Tibial nerve (tissue), 4 donors: Measurements from ENCODE around the gene RPL28. TPM values are rescaled to one million over a fixed set of nuclear protein-coding genes. Genes with fewer than 3 reads are reported as not detected.
"Not testable (repeated sequence)": the region's sequence is repeated elsewhere in the genome, so short reads cannot be mapped to it uniquely, and the experiment has no call there.

ENCODE experiments used
- DNase-seq, 2 donors: peaks; one replicate each; pipeline ENCODE4 v3.0.0-alpha.2; 2019; ENCODE audit warnings: low spot score in 2 of 2
- H3K27ac ChIP-seq, 4 donors: fragments of 200-600 bp; sonication (generic) in 3 of 4; one replicate each; pipeline ENCODE4 v1.5.1; 2017 to 2019; ENCODE audit warnings: mild to moderate bottlenecking in 1 of 4
- H3K27me3 ChIP-seq, 2 donors: fragments of 200-600 bp; sonication (generic) in 1 of 2; one replicate each; pipeline versions ENCODE4 v1.5.1 to v1.6.0; 2017 to 2019
- H3K36me3 ChIP-seq, 3 donors: fragments of 200-600 bp; sonication (generic); one replicate each; pipeline ENCODE4 v1.5.1; 2018 to 2019
- H3K4me1 ChIP-seq, 4 donors: fragments of 200-600 bp; sonication (generic) in 3 of 4; one replicate each; pipeline ENCODE4 v1.5.1; 2017 to 2019
- H3K4me3 ChIP-seq, 4 donors: fragments of 200-600 bp; sonication (generic) in 3 of 4; one replicate each; pipeline ENCODE4 v1.5.1; 2017 to 2019; ENCODE audit warnings: mild to moderate bottlenecking in 1 of 4, moderate library complexity in 1 of 4
- H3K9me3 ChIP-seq, 4 donors: fragments of 200-600 bp; sonication (generic) in 3 of 4; one replicate each; pipeline ENCODE4 v1.5.1; 2017 to 2019
- EP300 ChIP-seq, 2 donors: sonication (generic); formaldehyde crosslinking; IDR thresholded peaks; one replicate each; pipeline ENCODE4 v1.6.1; 2017; ENCODE audit warnings: antibody characterized with exemption in 2 of 2, mild to moderate bottlenecking in 1 of 2
- POLR2A ChIP-seq, 2 donors: fragments of 450-650 bp; IDR thresholded peaks; one replicate each; pipeline ENCODE4 v1.6.1; 2017; ENCODE audit warnings: antibody characterized with exemption in 2 of 2, mild to moderate bottlenecking in 2 of 2, moderate library complexity in 2 of 2
- WGBS, 2 donors: methylation state at CpG; one replicate each; pipeline ENCODE4 v1.1.5; 2018; 5-methylcytosine and 5-hydroxymethylcytosine counted together
- total RNA-seq, 4 donors: library from RNA; depleted of rRNA; stranded (reverse); fragments of >200 nt; gene quantifications; one replicate each; pipeline ENCODE4 v1.1.0, GENCODE V29; 2016
- TF ChIP-seq, protein P1 (sequence below), 5 experiments: fragments of 200-600 bp in 3 of 5; fragments of 450-650 bp in 2 of 5; sonication (generic) in 3 of 5; IDR thresholded peaks; one replicate each; pipeline ENCODE4 v1.5.1; 2016 to 2019; ENCODE audit warnings: antibody characterized with exemption in 5 of 5, mild to moderate bottlenecking in 3 of 5, moderate library complexity in 2 of 5

RPL28 gene
- total RNA-seq, 4 donors from 2014 or later: 266 to 574 (median 354) TPM

GRCh38 chr19:55400281-55401087 lies 14.8 kb downstream of the RPL28 start:
- Histone ChIP-seq H3K4me3 (no peak overlapping the region), H3K36me3 (peaks cover 0 to 50% (median 7%) of the 10 kb centered on the region in 3 donors), H3K27me3 (no peaks in the 10 kb centered on the region), H3K27ac (no peak overlapping the region), H3K9me3 (no peaks in the 10 kb centered on the region), H3K4me1 (peaks cover 0 to 13% (median 4%) of the 10 kb centered on the region in 4 donors)
- no peak for DNase-seq
- 79 to 81% methylated on average over 14 of the region's 14 CpGs for WGBS, 2 donors
- TF ChIP-seq EP300 (IDR thresholded peaks at IDR 0.05): no peak
- TF ChIP-seq, protein P1, sequence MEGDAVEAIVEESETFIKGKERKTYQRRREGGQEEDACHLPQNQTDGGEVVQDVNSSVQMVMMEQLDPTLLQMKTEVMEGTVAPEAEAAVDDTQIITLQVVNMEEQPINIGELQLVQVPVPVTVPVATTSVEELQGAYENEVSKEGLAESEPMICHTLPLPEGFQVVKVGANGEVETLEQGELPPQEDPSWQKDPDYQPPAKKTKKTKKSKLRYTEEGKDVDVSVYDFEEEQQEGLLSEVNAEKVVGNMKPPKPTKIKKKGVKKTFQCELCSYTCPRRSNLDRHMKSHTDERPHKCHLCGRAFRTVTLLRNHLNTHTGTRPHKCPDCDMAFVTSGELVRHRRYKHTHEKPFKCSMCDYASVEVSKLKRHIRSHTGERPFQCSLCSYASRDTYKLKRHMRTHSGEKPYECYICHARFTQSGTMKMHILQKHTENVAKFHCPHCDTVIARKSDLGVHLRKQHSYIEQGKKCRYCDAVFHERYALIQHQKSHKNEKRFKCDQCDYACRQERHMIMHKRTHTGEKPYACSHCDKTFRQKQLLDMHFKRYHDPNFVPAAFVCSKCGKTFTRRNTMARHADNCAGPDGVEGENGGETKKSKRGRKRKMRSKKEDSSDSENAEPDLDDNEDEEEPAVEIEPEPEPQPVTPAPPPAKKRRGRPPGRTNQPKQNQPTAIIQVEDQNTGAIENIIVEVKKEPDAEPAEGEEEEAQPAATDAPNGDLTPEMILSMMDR (IDR thresholded peaks at IDR 0.05): no peak
- no peak for TF ChIP-seq POLR2A (IDR thresholded peaks at IDR 0.05)

DNA sequence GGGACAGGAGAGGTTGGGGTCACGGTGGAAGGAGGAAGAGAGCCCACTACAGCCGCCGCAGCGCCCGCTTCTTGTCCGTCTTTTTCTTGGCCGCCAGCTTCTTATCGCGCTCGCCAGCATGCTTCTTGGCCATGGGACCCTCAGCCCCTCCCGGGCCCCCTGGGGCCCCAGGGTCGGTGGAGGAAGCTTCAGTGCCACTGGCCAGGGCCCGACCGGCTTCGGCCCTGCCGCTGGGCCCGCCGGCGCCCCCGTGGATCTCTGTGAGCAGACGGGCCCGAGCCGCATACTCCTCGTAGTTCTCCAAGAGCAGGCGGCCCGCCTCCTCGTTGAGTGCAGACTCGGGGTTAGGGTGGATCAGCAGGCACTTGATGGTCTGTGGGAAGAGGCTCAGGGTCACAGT lies 15.7 kb downstream of the RPL28 start:
- H3K9me3 ChIP-seq, DNase-seq, H3K27ac ChIP-seq, H3K4me3 ChIP-seq, H3K27me3 ChIP-seq: not testable (repeated sequence)
- Histone ChIP-seq H3K36me3 (peaks cover 0 to 54% (median 7%) of the 10 kb centered on the region in 3 donors), H3K4me1 (peaks cover 0 to 22% (median 10%) of the 10 kb centered on the region in 4 donors)
- WGBS, 2 donors: 79 to 100% methylated on average over 1 to 27 of the region's 28 CpGs

DNA sequence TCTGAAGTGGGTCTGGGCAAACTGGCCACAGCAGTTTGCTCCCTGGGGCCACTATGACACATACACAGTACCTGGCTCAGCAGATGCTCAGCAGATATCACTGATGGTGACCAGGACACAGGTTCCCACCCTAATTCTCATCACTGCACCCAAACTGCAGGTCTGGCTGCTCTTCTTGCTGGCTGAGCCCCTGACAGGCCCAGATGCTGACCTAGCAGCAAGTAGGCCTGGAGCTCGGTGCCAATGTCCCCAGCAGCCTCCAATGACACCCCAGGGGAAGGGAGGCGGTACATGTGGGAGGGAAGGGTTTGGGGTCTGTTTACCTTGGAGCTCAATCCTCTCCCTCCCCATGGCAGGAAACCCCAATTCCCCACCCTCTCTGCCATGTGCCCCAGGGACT lies 16.8 kb downstream of the RPL28 start:
- Histone ChIP-seq H3K36me3 (peaks cover 0 to 54% (median 7%) of the 10 kb centered on the region in 3 donors), H3K4me3 (no peak overlapping the region), H3K9me3 (no peaks in the 10 kb centered on the region), H3K27me3 (no peaks in the 10 kb centered on the region), H3K27ac (no peak overlapping the region), H3K4me1 (peaks cover 0 to 29% (median 17%) of the 10 kb centered on the region in 4 donors)
- no peak for DNase-seq
- 52 to 88% methylated on average over 2 of the region's 2 CpGs for WGBS, 2 donors
- TF ChIP-seq POLR2A (IDR thresholded peaks at IDR 0.05): no peak
- TF ChIP-seq EP300 (IDR thresholded peaks at IDR 0.05): no peak
- TF ChIP-seq, protein P1 (IDR thresholded peaks at IDR 0.05): no peak

GRCh38 chr19:55405638-55406037 lies 19.9 kb downstream of the RPL28 start:
- WGBS, 2 donors: 71 to 77% methylated on average over 5 of the region's 5 CpGs
- TF ChIP-seq POLR2A (IDR thresholded peaks at IDR 0.05) (no peak), EP300 (IDR thresholded peaks at IDR 0.05) (no peak)
- TF ChIP-seq, protein P1 (IDR thresholded peaks at IDR 0.05): no peak
- Histone ChIP-seq H3K9me3 (no peaks in the 10 kb centered on the region), H3K27ac (peak overlapping the region in 1 of 4 donors; percentile 98), H3K4me3 (no peak overlapping the region), H3K27me3 (no peaks in the 10 kb centered on the region), H3K36me3 (peaks cover 0 to 48% (median 7%) of the 10 kb centered on the region in 3 donors), H3K4me1 (peaks cover 0 to 33% (median 17%) of the 10 kb centered on the region in 4 donors)
- DNase-seq: no peak

DNA sequence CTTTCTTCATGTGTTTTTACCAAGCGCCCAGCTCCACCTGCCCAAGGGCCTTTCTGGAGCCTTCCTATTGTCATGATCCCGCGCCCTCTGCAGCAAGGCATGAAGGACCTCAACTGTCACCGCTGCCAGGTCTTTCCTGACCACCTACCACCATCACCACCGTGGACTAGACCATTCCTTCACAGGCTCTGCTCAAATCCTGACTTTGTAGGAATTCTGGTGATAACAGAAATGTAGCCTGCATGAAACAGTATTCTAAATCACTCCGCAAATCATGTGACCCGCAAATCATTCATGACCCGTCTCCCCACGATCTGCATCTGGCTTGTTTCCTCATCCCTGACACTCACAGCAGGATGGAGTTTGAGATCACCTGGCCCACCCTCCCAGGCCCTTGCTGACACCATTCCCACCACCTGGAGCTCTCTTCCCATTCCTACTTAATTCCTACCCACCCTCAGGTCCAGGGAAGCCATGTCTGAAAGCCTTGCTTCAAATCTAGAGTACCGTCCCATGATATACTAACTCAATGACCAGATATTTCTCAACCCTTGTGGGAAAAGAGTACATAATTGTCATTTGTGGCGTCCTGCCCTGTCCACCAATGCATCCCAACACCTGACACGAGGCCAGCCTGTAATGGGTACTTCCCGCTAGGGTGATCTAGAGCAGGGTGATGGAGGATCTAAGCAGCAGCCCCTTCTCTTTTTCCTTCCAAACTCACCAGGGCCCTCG lies 20.5 kb downstream of the RPL28 start:
- Histone ChIP-seq H3K4me3 (peak overlapping the region; percentile 76 to 99 (median 90)), H3K27ac (peak overlapping the region in 2 of 4 donors; percentile 97 to 98), H3K27me3 (no peaks in the 10 kb centered on the region), H3K4me1 (peaks cover 0 to 33% (median 17%) of the 10 kb centered on the region in 4 donors), H3K36me3 (peaks cover 0 to 43% (median 4%) of the 10 kb centered on the region in 3 donors), H3K9me3 (no peaks in the 10 kb centered on the region)
- no peak for TF ChIP-seq EP300 (IDR thresholded peaks at IDR 0.05)
- TF ChIP-seq, protein P1 (IDR thresholded peaks at IDR 0.05): no peak
- TF ChIP-seq POLR2A (IDR thresholded peaks at IDR 0.05): no peak
- 79% methylated on average over 14 of the region's 14 CpGs for WGBS, 2 donors
- DNase-seq: no peak
